SK-N-SH (cell line): ENCODE measurements around the gene HSFX3. TPM values are rescaled to one million over a fixed set of nuclear protein-coding genes. Genes with fewer than 3 reads are reported as not detected.

Experiments
- CTCF ChIA-PET: fragments of 300-600, 350-600 bp; formaldehyde crosslinking; extraction: SDS; loops from one replicate; lab custom pipeline; 2021; lab: Yijun Ruan, JAX
- POLR2A ChIA-PET: fragments of 350-600 bp; sonication (Branson Sonifier 250); formaldehyde crosslinking; extraction: SDS; loops from one replicate; lab custom pipeline; 2020; ENCODE audit warnings: antibody characterized with exemption, inconsistent platforms; lab: Yijun Ruan, JAX
- DNase-seq: peaks from one replicate; pipeline ENCODE4 v3.0.0; 2012
- H2AFZ ChIP-seq: fragments of 200-600 bp; sonication (generic); 2 replicates; pipeline ENCODE4 v1.8.1; 2016; ENCODE audit warnings: antibody characterized with exemption, mild to moderate bottlenecking, low read depth
- H3F3A ChIP-seq: fragments of 200-600 bp; sonication (generic); replicated peaks from 2 replicates; pipeline ENCODE3; 2016; ENCODE audit warnings: antibody characterized with exemption, mild to moderate bottlenecking; ENCODE audit not compliant: insufficient read depth
- H3K27ac ChIP-seq, 2 experiments: fragments of 200-500 bp in 1 of 2; fragments of 200-600 bp in 1 of 2; sonication (Bioruptor generic) in 1 of 2; sonication (generic), shearing (Covaris generic) in 1 of 2; 2 replicates each; pipeline versions ENCODE4 v1.5.1 to v1.6.1; 2014 to 2016; ENCODE audit warnings: low read depth in 2 of 2, inconsistent platforms in 1 of 2, low read length in 1 of 2, mild to moderate bottlenecking in 1 of 2, mixed read lengths in 1 of 2
- H3K27me3 ChIP-seq: fragments of 200-600 bp; sonication (generic), shearing (Covaris generic); 2 replicates; pipeline ENCODE4 v1.6.1; 2016; ENCODE audit warnings: mixed run types; ENCODE audit not compliant: insufficient read depth
- H3K36me3 ChIP-seq, 2 experiments: fragments of 200-500 bp in 1 of 2; fragments of 200-600 bp in 1 of 2; sonication (Bioruptor generic) in 1 of 2; sonication (generic) in 1 of 2; replicated peaks in 1 of 2; 2 replicates each; pipeline versions ENCODE3 to v1.5.1; 2014 to 2016; ENCODE audit warnings: low read length in 1 of 2, mild to moderate bottlenecking in 1 of 2; ENCODE audit not compliant: insufficient read depth in 2 of 2, control insufficient read depth in 1 of 2
- H3K4me1 ChIP-seq, 2 experiments: fragments of 200-500 bp in 1 of 2; fragments of 200-600 bp in 1 of 2; sonication (Bioruptor generic) in 1 of 2; sonication (generic), shearing (Covaris generic) in 1 of 2; 2 replicates each; pipeline versions ENCODE4 v1.5.1 to v1.6.1; 2014 to 2016; ENCODE audit warnings: low read depth in 1 of 2, low read length in 1 of 2, mixed run types in 1 of 2; ENCODE audit not compliant: insufficient read depth in 2 of 2, control insufficient read depth in 1 of 2
- H3K4me2 ChIP-seq: fragments of 200-600 bp; sonication (generic), shearing (Covaris generic); 2 replicates; pipeline ENCODE4 v1.6.1; 2017; ENCODE audit warnings: mixed run types
- H3K4me3 ChIP-seq, 2 experiments: fragments of 200-500 bp in 1 of 2; fragments of 200-600 bp in 1 of 2; sonication (Bioruptor generic) in 1 of 2; sonication (generic), shearing (Covaris generic) in 1 of 2; 2 replicates each; pipeline versions ENCODE4 v1.5.1 to v1.8.1; 2014 to 2016; ENCODE audit warnings: low read depth in 2 of 2, inconsistent platforms in 1 of 2, low read length in 1 of 2, mild to moderate bottlenecking in 1 of 2, mixed read lengths in 1 of 2, moderate library complexity in 1 of 2
- H3K79me2 ChIP-seq: fragments of 200-600 bp; sonication (generic); 2 replicates; pipeline ENCODE4 v1.8.1; 2017; ENCODE audit warnings: mild to moderate bottlenecking; ENCODE audit not compliant: insufficient read depth
- H3K9ac ChIP-seq: fragments of 200-600 bp; sonication (generic); 2 replicates; pipeline ENCODE4 v1.6.1; 2017; ENCODE audit warnings: mixed run types
- H3K9me2 ChIP-seq: fragments of 200-600 bp; sonication (generic); 2 replicates; pipeline ENCODE4 v1.6.1; 2017; ENCODE audit warnings: mixed run types
- H3K9me3 ChIP-seq: fragments of 200-600 bp; sonication (generic); 2 replicates; pipeline ENCODE4 v1.6.1; 2017; ENCODE audit warnings: mixed run types, mild to moderate bottlenecking, moderate library complexity
- H4K20me1 ChIP-seq: fragments of 200-600 bp; sonication (generic); 2 replicates; pipeline ENCODE4 v1.6.1; 2017; ENCODE audit warnings: mild to moderate bottlenecking, mixed run types; ENCODE audit not compliant: insufficient read depth
- EP300 ChIP-seq, 2 experiments: IDR thresholded peaks; 2 replicates each; pipeline versions ENCODE4 v1.4.0 to v1.6.1; 2012; ENCODE audit warnings: borderline replicate concordance in 1 of 2, low read depth in 1 of 2, low read length in 1 of 2
- EZH2phosphoT487 ChIP-seq: fragments of 200-600 bp; sonication (generic); IDR thresholded peaks from 2 replicates; pipeline ENCODE4 v1.6.1; 2017; ENCODE audit warnings: low read depth, mixed run types, mild to moderate bottlenecking, antibody characterized with exemption, moderate library complexity, borderline replicate concordance
- FOXJ3 ChIP-seq: sonication (generic); formaldehyde crosslinking; IDR thresholded peaks from 2 replicates; pipeline ENCODE4 v1.5.1; 2020; ENCODE audit warnings: mild to moderate bottlenecking, missing genetic modification reagents
- FOXM1 ChIP-seq: IDR thresholded peaks from 2 replicates; pipeline ENCODE4 v1.4.0; 2012; ENCODE audit warnings: low read depth, mild to moderate bottlenecking
- GABPA ChIP-seq: IDR thresholded peaks from 2 replicates; pipeline ENCODE4 v1.4.0; 2012; ENCODE audit warnings: low read depth, mild to moderate bottlenecking
- NFIC ChIP-seq: IDR thresholded peaks from 2 replicates; pipeline ENCODE4 v1.4.0; 2012; ENCODE audit warnings: borderline replicate concordance
- NRF1 ChIP-seq: IDR thresholded peaks from 2 replicates; pipeline ENCODE4 v1.6.1; 2012; ENCODE audit warnings: low read depth, mild to moderate bottlenecking, low read length
- POLR2AphosphoS5 ChIP-seq: IDR thresholded peaks from 2 replicates; pipeline ENCODE4 v1.6.1; 2012; ENCODE audit warnings: low read depth, low read length
- RFX5 ChIP-seq: IDR thresholded peaks from 2 replicates; pipeline ENCODE4 v1.6.1; 2012; ENCODE audit warnings: mild to moderate bottlenecking, improper control_type of control experiment, low read length
- RXRA ChIP-seq: IDR thresholded peaks from 2 replicates; pipeline ENCODE4 v1.4.0; 2012; ENCODE audit warnings: low read depth, mild to moderate bottlenecking, borderline replicate concordance
- SMC3 ChIP-seq: IDR thresholded peaks from 2 replicates; pipeline ENCODE4 v1.6.1; 2012; ENCODE audit warnings: low read depth, low read length, improper control_type of control experiment
- TCF12 ChIP-seq: IDR thresholded peaks from 2 replicates; pipeline ENCODE4 v1.4.0; 2012
- TEAD4 ChIP-seq: IDR thresholded peaks from 2 replicates; pipeline ENCODE4 v1.4.0; 2012; ENCODE audit warnings: mild to moderate bottlenecking, borderline replicate concordance; ENCODE audit not compliant: insufficient read depth
- WGBS: methylation state at CpG from one replicate; pipeline ENCODE4 v1.1.6; 2017; ENCODE audit warnings: low lambda C conversion rate; 5-methylcytosine and 5-hydroxymethylcytosine counted together
- polyA plus RNA-seq, 3 experiments: library from polyadenylated mRNA; depleted of rRNA; stranded (reverse); fragments of >200 nt; gene quantifications; 2 replicates each; pipeline ENCODE4 v1.2.3, GENCODE V29; 2012
- TF ChIP-seq, protein P1 (sequence below): IDR thresholded peaks from 2 replicates; pipeline ENCODE4 v1.4.0; 2012; ENCODE audit warnings: low read depth
- TF ChIP-seq, protein P2 (sequence below): IDR thresholded peaks from 2 replicates; pipeline ENCODE4 v1.6.1; 2012; ENCODE audit warnings: mild to moderate bottlenecking, low read depth, low read length, moderate library complexity
- TF ChIP-seq, protein P3 (sequence below): fragments of 150-350 bp; IDR thresholded peaks from 2 replicates; pipeline ENCODE4 v1.6.1; 2016; ENCODE audit warnings: mild to moderate bottlenecking, low read depth, low read length
- TF ChIP-seq, protein P4 (sequence below): fragments of 200-600 bp; sonication (generic); IDR thresholded peaks from 2 replicates; pipeline ENCODE4 v1.6.1; 2017; ENCODE audit warnings: antibody characterized with exemption, mild to moderate bottlenecking, moderate library complexity

HSFX3 gene
- polyA plus RNA-seq, 1 of the 3 experiments (the other 2 are of a cell fraction), result not detected

DNA sequence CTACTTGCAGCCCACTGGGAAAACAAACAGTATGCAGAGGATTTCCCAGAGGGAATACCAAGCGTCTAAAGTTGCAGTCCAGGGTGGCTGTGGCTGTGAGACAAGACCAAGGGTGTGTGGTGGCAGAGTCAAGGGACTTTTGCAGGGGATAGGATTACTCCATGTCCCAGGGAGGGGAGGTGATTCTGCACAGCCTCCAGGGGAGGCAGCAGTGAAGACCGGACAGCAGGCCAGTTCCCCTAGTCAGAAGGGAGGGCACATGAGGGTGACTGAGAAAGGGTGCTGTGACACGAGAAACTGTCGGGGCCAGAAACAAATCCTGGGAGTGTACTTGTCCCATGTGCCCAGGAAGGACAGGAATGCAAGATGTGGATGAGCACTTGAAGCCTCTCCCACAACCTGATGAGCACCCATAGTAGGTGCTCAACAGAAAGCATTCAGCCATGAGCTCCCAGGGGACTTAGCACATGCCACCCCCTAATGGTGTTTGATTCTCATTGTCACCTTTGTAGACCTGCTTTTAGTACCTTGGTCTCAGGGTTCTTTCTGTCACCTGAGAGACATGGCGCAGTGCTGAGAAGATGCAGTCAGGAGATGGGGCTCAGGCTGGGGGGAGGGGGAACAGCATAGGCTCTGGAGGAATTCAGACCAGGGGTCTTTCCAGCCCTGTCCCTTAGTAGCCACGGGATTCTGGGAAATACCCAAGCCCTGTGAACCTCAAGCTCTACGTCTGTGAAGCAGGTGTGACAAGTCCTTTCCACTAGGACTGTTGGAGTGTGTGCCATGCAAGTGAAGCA lies 18.1 kb upstream of the HSFX3 start:
- no peak overlapping the region for H3K27ac ChIP-seq
- H3K36me3 ChIP-seq, result no peaks in the 10 kb centered on the region
- H2AFZ ChIP-seq, result no peak overlapping the region
- no peak overlapping the region for H3K4me2 ChIP-seq
- no peaks in the 10 kb centered on the region for H3K9me2 ChIP-seq
- 23% methylated on average over 7 of the region's 7 CpGs for WGBS
- H4K20me1 ChIP-seq, result no peaks in the 10 kb centered on the region
- ChIA-PET CTCF (no interaction called here), POLR2A (no interaction called here)
- no peaks in the 10 kb centered on the region for H3K9me3 ChIP-seq
- H3K27me3 ChIP-seq, result peaks cover 8% of the 10 kb centered on the region; the same call in 1 of the 2 replicates
- DNase-seq, result no peak
- H3K4me3 ChIP-seq, result no peak overlapping the region
- TF ChIP-seq EZH2phosphoT487 (no peak), RFX5 (no peak), NFIC (no peak), FOXM1 (no peak), SMC3 (no peak), POLR2AphosphoS5 (no peak), TEAD4 (no peak)
- TF ChIP-seq, protein P1, sequence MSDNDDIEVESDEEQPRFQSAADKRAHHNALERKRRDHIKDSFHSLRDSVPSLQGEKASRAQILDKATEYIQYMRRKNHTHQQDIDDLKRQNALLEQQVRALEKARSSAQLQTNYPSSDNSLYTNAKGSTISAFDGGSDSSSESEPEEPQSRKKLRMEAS, result no peak
- TF ChIP-seq, protein P2, sequence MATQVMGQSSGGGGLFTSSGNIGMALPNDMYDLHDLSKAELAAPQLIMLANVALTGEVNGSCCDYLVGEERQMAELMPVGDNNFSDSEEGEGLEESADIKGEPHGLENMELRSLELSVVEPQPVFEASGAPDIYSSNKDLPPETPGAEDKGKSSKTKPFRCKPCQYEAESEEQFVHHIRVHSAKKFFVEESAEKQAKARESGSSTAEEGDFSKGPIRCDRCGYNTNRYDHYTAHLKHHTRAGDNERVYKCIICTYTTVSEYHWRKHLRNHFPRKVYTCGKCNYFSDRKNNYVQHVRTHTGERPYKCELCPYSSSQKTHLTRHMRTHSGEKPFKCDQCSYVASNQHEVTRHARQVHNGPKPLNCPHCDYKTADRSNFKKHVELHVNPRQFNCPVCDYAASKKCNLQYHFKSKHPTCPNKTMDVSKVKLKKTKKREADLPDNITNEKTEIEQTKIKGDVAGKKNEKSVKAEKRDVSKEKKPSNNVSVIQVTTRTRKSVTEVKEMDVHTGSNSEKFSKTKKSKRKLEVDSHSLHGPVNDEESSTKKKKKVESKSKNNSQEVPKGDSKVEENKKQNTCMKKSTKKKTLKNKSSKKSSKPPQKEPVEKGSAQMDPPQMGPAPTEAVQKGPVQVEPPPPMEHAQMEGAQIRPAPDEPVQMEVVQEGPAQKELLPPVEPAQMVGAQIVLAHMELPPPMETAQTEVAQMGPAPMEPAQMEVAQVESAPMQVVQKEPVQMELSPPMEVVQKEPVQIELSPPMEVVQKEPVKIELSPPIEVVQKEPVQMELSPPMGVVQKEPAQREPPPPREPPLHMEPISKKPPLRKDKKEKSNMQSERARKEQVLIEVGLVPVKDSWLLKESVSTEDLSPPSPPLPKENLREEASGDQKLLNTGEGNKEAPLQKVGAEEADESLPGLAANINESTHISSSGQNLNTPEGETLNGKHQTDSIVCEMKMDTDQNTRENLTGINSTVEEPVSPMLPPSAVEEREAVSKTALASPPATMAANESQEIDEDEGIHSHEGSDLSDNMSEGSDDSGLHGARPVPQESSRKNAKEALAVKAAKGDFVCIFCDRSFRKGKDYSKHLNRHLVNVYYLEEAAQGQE, result no peak
- H3K79me2 ChIP-seq, result no peaks in the 10 kb centered on the region
- H3K9ac ChIP-seq, result no peak overlapping the region
- H3F3A ChIP-seq, result no peaks in the 10 kb centered on the region
- no peaks in the 10 kb centered on the region for H3K4me1 ChIP-seq

DNA sequence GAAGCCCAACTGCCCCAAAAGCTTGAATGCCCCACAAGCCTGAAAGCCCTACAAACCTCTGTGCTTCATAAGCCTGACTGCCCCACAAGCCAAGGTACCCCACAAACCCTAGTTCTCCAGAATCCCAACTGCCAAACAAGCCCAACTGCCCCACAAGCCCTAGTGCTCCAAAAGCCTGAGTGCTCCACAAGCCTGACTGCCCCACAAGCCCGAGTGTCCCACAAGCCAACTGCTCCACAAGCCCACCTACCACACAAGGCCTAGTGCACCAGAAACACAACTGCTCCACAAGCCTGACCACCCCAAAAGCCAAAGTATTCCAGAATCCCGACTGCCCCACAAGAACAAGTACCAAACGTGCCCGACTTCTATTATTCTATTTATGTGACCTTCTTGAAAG lies 13.6 kb upstream of the HSFX3 start:
- Histone ChIP-seq H3K27me3 (peaks cover 8% of the 10 kb centered on the region; the same call in 1 of the 2 replicates), H3K4me1 (no peaks in the 10 kb centered on the region), H3K4me3 (no peak overlapping the region), H4K20me1 (no peaks in the 10 kb centered on the region), H2AFZ (no peak overlapping the region), H3K36me3 (no peaks in the 10 kb centered on the region), H3K9me3 (no peaks in the 10 kb centered on the region), H3F3A (no peaks in the 10 kb centered on the region), H3K79me2 (no peaks in the 10 kb centered on the region), H3K4me2 (no peak overlapping the region), H3K9ac (no peak overlapping the region), H3K27ac (no peak overlapping the region), H3K9me2 (no peaks in the 10 kb centered on the region)
- ChIA-PET POLR2A (no interaction called here), CTCF (no interaction called here)
- 18% methylated on average over 4 of the region's 4 CpGs for WGBS
- DNase-seq, result no peak
- TF ChIP-seq GABPA (no peak), EP300 (IDR thresholded peaks at IDR 0.05; ENCODE audit: borderline replicate concordance in 1 of 2, low read depth in 1 of 2, low read length in 1 of 2) (no peak), SMC3 (no peak), RXRA (no peak), TCF12 (no peak), NRF1 (no peak), FOXJ3 (CRISPR knock-in tag) (no peak)
- TF ChIP-seq, protein P1, result no peak
- TF ChIP-seq, protein P3, sequence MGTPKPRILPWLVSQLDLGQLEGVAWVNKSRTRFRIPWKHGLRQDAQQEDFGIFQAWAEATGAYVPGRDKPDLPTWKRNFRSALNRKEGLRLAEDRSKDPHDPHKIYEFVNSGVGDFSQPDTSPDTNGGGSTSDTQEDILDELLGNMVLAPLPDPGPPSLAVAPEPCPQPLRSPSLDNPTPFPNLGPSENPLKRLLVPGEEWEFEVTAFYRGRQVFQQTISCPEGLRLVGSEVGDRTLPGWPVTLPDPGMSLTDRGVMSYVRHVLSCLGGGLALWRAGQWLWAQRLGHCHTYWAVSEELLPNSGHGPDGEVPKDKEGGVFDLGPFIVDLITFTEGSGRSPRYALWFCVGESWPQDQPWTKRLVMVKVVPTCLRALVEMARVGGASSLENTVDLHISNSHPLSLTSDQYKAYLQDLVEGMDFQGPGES, result no peak
- TF ChIP-seq, protein P4, sequence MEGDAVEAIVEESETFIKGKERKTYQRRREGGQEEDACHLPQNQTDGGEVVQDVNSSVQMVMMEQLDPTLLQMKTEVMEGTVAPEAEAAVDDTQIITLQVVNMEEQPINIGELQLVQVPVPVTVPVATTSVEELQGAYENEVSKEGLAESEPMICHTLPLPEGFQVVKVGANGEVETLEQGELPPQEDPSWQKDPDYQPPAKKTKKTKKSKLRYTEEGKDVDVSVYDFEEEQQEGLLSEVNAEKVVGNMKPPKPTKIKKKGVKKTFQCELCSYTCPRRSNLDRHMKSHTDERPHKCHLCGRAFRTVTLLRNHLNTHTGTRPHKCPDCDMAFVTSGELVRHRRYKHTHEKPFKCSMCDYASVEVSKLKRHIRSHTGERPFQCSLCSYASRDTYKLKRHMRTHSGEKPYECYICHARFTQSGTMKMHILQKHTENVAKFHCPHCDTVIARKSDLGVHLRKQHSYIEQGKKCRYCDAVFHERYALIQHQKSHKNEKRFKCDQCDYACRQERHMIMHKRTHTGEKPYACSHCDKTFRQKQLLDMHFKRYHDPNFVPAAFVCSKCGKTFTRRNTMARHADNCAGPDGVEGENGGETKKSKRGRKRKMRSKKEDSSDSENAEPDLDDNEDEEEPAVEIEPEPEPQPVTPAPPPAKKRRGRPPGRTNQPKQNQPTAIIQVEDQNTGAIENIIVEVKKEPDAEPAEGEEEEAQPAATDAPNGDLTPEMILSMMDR, result no peak
